ENCODE results near the gene APBA3. TPM values are rescaled to one million over a fixed set of nuclear protein-coding genes. Genes with fewer than 3 reads are reported as not detected.

Gene APBA3
- total and polyA plus RNA-seq, 12 donors = 7.4 to 22.6 (median 11.5) TPM

- no peaks in the 10 kb centered on the region for H3K36me3 ChIP-seq
- peaks cover 0 to 48% (median 41%) of the 10 kb centered on the region in 7 donors for H3K27me3 ChIP-seq
- no peak for ATAC-seq
- intact Hi-C loops (cut with DNase I) = no loop called here
- H3K9me3 ChIP-seq = peaks cover 0 to 16% (median 4%) of the 10 kb centered on the region in 11 donors
- peaks cover 0 to 20% (median 11%) of the 10 kb centered on the region in 9 donors for H3K4me1 ChIP-seq
- 32 to 35% methylated on average over 21 of the region's 21 CpGs for WGBS, 2 donors
- no peak for DNase-seq
- TF ChIP-seq, protein P1, sequence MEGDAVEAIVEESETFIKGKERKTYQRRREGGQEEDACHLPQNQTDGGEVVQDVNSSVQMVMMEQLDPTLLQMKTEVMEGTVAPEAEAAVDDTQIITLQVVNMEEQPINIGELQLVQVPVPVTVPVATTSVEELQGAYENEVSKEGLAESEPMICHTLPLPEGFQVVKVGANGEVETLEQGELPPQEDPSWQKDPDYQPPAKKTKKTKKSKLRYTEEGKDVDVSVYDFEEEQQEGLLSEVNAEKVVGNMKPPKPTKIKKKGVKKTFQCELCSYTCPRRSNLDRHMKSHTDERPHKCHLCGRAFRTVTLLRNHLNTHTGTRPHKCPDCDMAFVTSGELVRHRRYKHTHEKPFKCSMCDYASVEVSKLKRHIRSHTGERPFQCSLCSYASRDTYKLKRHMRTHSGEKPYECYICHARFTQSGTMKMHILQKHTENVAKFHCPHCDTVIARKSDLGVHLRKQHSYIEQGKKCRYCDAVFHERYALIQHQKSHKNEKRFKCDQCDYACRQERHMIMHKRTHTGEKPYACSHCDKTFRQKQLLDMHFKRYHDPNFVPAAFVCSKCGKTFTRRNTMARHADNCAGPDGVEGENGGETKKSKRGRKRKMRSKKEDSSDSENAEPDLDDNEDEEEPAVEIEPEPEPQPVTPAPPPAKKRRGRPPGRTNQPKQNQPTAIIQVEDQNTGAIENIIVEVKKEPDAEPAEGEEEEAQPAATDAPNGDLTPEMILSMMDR (IDR thresholded peaks at IDR 0.05) = no peak
- no peak overlapping the region for H3K27ac ChIP-seq
- peak overlapping the region in 7 of 10 donors; percentile 24 to 47 (median 40) for H3K4me3 ChIP-seq
Observed at GRCh38 chr19:3800996-3801395, 39.5 kb upstream of the APBA3 start.

GRCh38 chr19:3798137-3798536 is 36.6 kb upstream of the APBA3 start:
- H3K27me3 ChIP-seq = peaks cover 0 to 46% (median 35%) of the 10 kb centered on the region in 7 donors
- ATAC-seq (no peak), DNase-seq (no peak)
- H3K4me3 ChIP-seq = no peak overlapping the region
- H3K4me1 ChIP-seq = peaks cover 0 to 20% (median 11%) of the 10 kb centered on the region in 9 donors
- TF ChIP-seq, protein P1 (IDR thresholded peaks at IDR 0.05) = no peak
- WGBS, 2 donors = 74 to 82% methylated on average over 6 of the region's 6 CpGs
- no peaks in the 10 kb centered on the region for H3K36me3 ChIP-seq
- intact Hi-C loops (cut with DNase I) = no loop called here
- H3K9me3 ChIP-seq = peaks cover 0 to 18% (median 4%) of the 10 kb centered on the region in 11 donors
- H3K27ac ChIP-seq = peak overlapping the region in 1 of 10 donors; percentile 65

DNA sequence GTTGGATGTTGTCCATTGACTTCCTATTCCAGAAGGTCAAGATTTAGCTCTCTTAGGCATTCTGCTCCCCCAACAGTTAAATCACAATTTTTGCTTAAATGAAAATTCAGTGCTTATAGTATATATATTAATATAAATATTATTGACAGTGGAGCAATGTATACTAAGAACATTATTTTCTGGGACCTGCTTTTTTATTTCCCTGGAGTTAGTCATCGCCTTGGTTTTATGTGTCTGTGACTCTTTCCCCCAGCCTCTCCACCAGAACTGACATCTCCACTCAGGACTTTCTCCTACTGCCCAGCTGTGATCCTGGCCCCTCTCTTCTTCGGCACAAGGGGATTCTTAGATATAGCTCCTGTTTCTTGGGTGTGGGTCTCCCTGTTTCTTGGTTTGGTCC is 34.9 kb upstream of the APBA3 start:
- TF ChIP-seq, protein P1 (IDR thresholded peaks at IDR 0.05) = no peak
- H3K27me3 ChIP-seq = peaks cover 0 to 32% (median 25%) of the 10 kb centered on the region in 7 donors
- 94 to 99% methylated on average over 2 of the region's 2 CpGs for WGBS, 2 donors
- DNase-seq (no peak), ATAC-seq (no peak)
- no peak overlapping the region for H3K4me3 ChIP-seq
- H3K27ac ChIP-seq = no peak overlapping the region
- H3K9me3 ChIP-seq = peaks cover 0 to 18% (median 4%) of the 10 kb centered on the region in 11 donors
- no peaks in the 10 kb centered on the region for H3K36me3 ChIP-seq
- peaks cover 0 to 13% (median 4%) of the 10 kb centered on the region in 9 donors for H3K4me1 ChIP-seq
- intact Hi-C loops (cut with DNase I) = no loop called here

DNA sequence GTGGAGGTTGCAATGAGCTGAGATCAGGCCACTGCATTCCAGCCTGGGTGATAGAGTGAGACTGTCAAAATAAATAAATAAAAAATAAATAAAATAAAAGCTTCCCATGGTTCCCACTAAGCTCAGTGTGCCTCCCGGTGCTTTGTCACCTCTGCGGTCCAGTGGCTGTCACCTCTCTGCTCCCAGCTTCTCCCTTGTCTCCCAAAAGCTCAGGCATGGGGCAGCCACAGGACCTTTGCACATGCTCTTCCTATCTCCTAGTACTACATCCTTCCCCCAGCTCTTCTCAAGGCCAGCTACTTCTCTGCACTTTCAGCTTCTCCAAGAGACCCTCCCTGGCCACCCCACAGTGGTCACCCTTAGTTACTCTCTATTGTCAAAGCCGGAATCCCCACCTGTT is 32.3 kb upstream of the APBA3 start:
- Histone ChIP-seq H3K4me3 (no peak overlapping the region), H3K27me3 (peaks cover 0 to 10% (median 2%) of the 10 kb centered on the region in 7 donors), H3K36me3 (no peaks in the 10 kb centered on the region), H3K9me3 (peaks cover 0 to 26% (median 4%) of the 10 kb centered on the region in 11 donors), H3K27ac (no peak overlapping the region), H3K4me1 (no peaks in the 10 kb centered on the region)
- no peak for DNase-seq
- WGBS, 2 donors = 96 to 99% methylated on average over 3 of the region's 3 CpGs
- TF ChIP-seq, protein P1 (IDR thresholded peaks at IDR 0.05) = no peak
- intact Hi-C loops (cut with DNase I) = no loop called here
- no peak for ATAC-seq
